Epithelial cell of proximal tubule (primary cell): ENCODE results near the gene MOB1B. TPM values are rescaled to one million over a fixed set of nuclear protein-coding genes. Genes with fewer than 3 reads are reported as not detected.
A peak's percentile ranks its signal among the peaks of the same experiment; 100 is the strongest.
"Not testable (repeated sequence)": the region's sequence is repeated elsewhere in the genome, so short reads cannot be mapped to it uniquely, and the experiment has no call there.

Experiments used
- DNase-seq: peaks from one replicate; pipeline ENCODE4 v3.0.0-alpha.2; 2011; ENCODE audit warnings: low read depth
- H3K4me3 ChIP-seq: 2 replicates; pipeline ENCODE4 v1.5.1; 2011; ENCODE audit warnings: low read depth, mild to moderate bottlenecking, low read length
- total RNA-seq: library from RNA; depleted of rRNA; stranded (reverse); fragments of >200 nt; gene quantifications from 2 replicates; pipeline ENCODE4 v1.2.3, GENCODE V29; 2015
- TF ChIP-seq, protein P1 (sequence below): conservative IDR thresholded peaks from 2 replicates; pipeline ENCODE4 v1.5.1; 2012; ENCODE audit warnings: low read depth, mild to moderate bottlenecking, low read length

The MOB1B gene
- total RNA-seq, 1 donor from 2014 or later = 8.3 TPM

DNA sequence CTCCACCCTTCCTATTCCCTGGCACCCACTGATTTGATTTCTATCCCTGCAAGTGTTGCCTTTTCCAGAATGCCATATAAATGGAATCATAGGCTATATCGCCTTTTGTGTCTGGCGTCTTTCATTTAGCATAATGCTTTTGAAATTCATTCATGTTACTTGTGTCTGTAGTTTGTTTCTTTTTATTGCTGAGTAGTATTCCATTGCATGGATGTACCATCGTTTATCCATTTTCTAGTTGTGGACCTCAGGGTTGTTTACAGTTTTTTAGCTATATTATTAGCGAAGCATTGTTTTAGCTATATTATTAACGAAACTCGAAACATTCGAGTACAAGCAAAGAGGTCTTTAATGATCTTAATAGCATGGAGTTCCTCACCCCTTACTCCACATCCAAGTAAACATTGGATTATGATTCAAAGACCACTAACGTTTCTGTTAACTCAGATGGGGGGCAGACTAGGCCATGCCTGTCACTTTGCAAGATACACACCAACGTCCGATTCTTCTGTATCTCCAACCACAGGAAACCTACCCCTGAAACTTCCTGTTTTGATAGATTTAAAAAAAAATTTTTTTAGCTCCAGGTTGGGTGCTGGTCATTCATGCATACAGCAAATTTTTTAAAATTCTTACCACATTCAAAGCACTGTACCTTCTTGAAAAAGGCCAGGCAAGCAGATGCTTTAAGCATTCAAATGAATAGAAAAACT is 92.4 kb downstream of the MOB1B start:
- DNase-seq = no peak
- H3K4me3 ChIP-seq = peak overlapping the region; percentile 91
- TF ChIP-seq, protein P1, sequence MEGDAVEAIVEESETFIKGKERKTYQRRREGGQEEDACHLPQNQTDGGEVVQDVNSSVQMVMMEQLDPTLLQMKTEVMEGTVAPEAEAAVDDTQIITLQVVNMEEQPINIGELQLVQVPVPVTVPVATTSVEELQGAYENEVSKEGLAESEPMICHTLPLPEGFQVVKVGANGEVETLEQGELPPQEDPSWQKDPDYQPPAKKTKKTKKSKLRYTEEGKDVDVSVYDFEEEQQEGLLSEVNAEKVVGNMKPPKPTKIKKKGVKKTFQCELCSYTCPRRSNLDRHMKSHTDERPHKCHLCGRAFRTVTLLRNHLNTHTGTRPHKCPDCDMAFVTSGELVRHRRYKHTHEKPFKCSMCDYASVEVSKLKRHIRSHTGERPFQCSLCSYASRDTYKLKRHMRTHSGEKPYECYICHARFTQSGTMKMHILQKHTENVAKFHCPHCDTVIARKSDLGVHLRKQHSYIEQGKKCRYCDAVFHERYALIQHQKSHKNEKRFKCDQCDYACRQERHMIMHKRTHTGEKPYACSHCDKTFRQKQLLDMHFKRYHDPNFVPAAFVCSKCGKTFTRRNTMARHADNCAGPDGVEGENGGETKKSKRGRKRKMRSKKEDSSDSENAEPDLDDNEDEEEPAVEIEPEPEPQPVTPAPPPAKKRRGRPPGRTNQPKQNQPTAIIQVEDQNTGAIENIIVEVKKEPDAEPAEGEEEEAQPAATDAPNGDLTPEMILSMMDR = no peak

DNA sequence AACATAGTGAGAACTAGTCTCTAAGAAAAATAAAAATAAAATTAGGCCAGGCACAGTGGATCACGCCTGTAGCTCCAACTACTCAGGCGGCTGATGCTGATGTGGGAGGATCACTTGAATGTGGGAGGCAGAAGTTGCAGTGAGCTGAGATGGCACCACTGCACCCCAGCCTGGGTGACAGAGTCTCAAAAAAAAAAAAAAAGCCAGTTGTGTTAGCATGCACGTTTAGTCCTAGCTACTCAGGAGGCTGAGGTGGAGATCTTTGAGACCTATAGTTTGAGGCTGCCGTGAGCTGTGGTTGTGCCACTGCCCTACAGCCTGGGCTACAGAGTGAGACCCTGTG is 93.8 kb downstream of the MOB1B start:
- TF ChIP-seq, protein P1 = no peak
- no peak overlapping the region for H3K4me3 ChIP-seq
- DNase-seq = no peak

DNA sequence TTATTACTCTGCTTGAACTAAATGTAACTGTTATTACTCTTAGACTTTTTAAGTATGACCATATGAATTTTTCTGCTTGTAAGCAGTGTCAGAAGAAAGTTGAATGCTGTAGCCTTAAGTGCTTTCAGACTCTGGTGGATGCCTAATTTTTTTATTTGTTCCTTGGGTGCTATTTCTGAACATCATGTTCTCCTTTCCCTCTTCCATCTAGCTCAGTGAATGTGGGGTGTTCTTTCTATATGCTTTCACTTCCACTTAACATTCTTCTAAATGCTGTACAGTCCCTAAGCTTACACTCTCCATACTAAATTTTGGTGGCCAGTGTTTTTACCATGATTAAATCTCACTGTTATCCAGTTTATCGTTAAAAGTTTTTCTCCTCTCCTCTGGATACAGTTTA is 94.9 kb downstream of the MOB1B start:
- TF ChIP-seq, protein P1 = no peak
- no peak for DNase-seq
- H3K4me3 ChIP-seq = no peak overlapping the region

DNA sequence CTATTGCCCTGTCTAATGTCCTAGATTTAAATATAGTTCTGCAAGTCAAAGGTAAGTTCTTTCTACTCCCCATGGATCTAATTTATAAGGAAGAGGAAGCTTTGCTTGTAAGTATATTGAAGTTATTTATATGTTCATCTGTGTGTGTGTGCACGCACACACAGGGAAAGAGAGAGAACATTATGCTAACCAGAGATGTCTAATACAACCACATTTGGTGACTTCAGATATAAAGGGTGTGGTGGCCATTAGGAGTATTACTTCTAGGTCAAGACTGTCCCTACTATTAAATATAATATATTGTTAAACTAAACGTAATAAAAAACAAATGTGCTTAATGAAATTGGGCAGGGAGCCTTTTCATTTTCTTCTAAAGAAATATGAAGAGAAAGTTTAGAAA is 95.4 kb downstream of the MOB1B start:
- TF ChIP-seq, protein P1 = no peak
- DNase-seq = no peak
- H3K4me3 ChIP-seq = no peak overlapping the region

DNA sequence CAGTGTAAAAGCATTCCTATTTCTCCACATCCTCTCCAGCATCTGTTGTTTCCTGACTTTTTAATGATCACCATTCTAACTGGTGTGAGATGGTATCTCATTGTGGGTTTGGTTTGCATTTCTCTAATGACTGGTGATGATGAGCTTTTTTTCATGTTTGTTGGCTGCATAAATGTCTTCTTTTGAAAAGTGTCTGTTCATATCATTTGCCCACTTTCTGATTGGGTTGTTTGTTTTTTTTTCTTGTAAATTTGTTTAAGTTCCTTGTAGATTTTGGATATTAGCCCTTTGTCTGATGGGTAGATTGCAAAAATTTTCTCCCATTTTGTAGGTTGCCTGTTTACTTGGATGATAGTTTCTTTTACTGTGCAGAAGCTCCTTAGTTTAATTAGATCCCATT is 97.5 kb downstream of the MOB1B start:
- DNase-seq, H3K4me3 ChIP-seq: not testable (repeated sequence)

DNA sequence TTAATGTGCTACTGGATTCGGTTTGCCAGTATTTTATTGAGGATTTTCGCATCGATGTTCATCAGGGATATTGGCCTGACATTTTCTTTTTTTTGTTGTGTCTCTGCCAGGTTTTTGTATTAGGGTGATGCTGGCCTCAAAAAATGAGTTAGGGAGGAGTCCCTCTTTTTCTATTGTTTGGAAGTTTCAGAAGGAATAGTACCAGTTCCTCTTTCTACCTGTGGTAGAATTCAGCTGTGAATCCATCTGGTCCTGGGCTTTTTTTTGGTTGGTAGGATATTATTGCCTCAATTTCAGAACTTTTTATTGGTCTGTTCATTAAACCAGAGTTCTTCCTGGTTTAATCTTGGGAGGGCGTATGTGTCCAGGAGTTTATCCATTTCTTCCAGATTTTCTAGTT is 99.2 kb downstream of the MOB1B start:
- not testable (repeated sequence) for H3K4me3 ChIP-seq, DNase-seq

DNA sequence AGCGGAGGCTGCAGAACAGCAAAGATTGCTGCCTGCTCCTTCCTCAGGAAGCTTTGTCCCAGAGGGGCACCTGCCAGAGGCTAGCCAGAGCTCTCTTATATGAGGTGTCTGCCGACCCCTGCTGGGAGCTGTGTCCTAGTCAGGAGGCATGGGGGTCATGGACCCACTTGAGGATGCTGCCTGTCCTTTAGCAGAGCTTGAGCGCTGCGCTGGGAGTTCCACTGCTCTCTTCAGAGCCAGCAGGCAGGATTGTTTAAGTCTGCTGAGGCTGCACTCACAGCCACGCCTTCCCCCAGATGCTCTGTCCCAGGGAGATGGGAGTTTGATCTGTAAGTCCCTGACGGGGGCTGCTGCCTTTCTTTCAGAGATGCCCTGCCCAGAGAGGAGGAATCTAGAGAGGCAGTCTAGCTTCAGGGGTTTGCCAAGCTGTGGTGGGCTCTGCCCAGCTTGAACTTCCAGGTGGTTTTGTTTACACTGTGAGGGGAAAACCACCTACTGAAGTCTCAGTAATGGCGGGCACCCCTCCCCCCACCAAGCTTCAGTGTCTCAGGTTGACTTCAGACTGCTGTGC is 102.2 kb downstream of the MOB1B start:
- no peak for DNase-seq
- TF ChIP-seq, protein P1 = no peak
- H3K4me3 ChIP-seq = no peak overlapping the region

DNA sequence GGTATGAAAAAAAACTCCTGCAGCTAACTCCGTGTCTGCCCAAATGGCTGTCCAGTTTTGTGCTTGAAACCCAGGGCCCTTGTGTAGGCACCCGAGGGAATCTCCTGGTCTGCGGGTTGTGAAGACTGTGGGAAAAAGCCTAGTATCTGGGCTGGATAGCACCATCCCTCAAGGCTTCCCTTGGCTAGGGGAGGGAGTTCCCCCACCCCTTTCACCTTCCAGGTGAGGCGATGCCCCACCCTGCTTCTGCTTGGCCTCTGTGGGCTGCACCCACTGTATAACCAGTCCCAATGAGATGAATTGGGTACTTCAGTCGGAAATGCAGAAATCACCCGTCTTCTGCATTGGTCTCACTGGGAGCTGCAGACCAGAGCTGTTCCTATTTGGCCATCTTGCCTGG is 102.9 kb downstream of the MOB1B start:
- not testable (repeated sequence) for DNase-seq, H3K4me3 ChIP-seq
